Upper lobe of left lung (tissue), 4 donors: Measurements from ENCODE around the gene ACACA.

ENCODE experiments used
- CTCF ChIP-seq, 6 experiments: fragments of 450-650 bp in 4 of 6; fragments of 200-600 bp in 2 of 6; sonication (generic) in 2 of 6; IDR thresholded peaks; one replicate each; pipeline ENCODE4 v1.5.1; 2016 to 2019; ENCODE audit warnings: antibody characterized with exemption in 6 of 6
- EP300 ChIP-seq, 4 donors: sonication (generic); formaldehyde crosslinking; IDR thresholded peaks; one replicate each; pipeline ENCODE4 v1.5.1; 2017; ENCODE audit warnings: antibody characterized with exemption in 4 of 4, control low read depth in 2 of 4
- POLR2A ChIP-seq, 4 donors: fragments of 450-650 bp; IDR thresholded peaks; one replicate each; pipeline ENCODE4 v1.5.1; 2016 to 2017; ENCODE audit warnings: antibody characterized with exemption in 4 of 4, mild to moderate bottlenecking in 2 of 4
- POLR2AphosphoS5 ChIP-seq, 2 donors: sonication (generic); formaldehyde crosslinking; IDR thresholded peaks; one replicate each; pipeline ENCODE4 v1.5.1; 2017; ENCODE audit warnings: antibody characterized with exemption in 2 of 2

GRCh38 chr17:37327341-37328090, 79.1 kb downstream of the ACACA start:
- TF ChIP-seq CTCF (IDR thresholded peaks at IDR 0.05) (no peak), POLR2A (IDR thresholded peaks at IDR 0.05) (no peak), POLR2AphosphoS5 (IDR thresholded peaks at IDR 0.05) (no peak), EP300 (IDR thresholded peaks at IDR 0.05) (no peak)
